ENCODE measurements around the gene INAVA. TPM values are rescaled to one million over a fixed set of nuclear protein-coding genes. Genes with fewer than 3 reads are reported as not detected.
A peak's percentile ranks its signal among the peaks of the same experiment; 100 is the strongest.

Gene INAVA
- total RNA-seq, 1 donor from 2014 or later = 23.7 TPM

- Mint-ChIP-seq H3K36me3 (peaks cover 2% of the 10 kb centered on the region), H3K4me3 (no peak overlapping the region), H3K4me1 (no peaks in the 10 kb centered on the region), H3K27ac (peak overlapping the region; percentile 11), H3K9me3 (peaks cover 40% of the 10 kb centered on the region), H3K27me3 (ENCODE audit: insufficient read depth, low read depth) (peaks cover 2% of the 10 kb centered on the region)
- no peak overlapping the region for H3K4me3 ChIP-seq
- H3F3A ChIP-seq (ENCODE audit: low read depth) = no peaks in the 10 kb centered on the region
- H3K27me3 ChIP-seq = no peaks in the 10 kb centered on the region
- H3K4me2 ChIP-seq = no peak overlapping the region
- DNase-seq (ENCODE audit: low spot score) = no peak
- no peak for TF ChIP-seq EZH2 (IDR thresholded peaks at IDR 0.05)
- no peak for TF ChIP-seq EZH2phosphoT487 (IDR thresholded peaks at IDR 0.05)
- TF ChIP-seq, protein P1, sequence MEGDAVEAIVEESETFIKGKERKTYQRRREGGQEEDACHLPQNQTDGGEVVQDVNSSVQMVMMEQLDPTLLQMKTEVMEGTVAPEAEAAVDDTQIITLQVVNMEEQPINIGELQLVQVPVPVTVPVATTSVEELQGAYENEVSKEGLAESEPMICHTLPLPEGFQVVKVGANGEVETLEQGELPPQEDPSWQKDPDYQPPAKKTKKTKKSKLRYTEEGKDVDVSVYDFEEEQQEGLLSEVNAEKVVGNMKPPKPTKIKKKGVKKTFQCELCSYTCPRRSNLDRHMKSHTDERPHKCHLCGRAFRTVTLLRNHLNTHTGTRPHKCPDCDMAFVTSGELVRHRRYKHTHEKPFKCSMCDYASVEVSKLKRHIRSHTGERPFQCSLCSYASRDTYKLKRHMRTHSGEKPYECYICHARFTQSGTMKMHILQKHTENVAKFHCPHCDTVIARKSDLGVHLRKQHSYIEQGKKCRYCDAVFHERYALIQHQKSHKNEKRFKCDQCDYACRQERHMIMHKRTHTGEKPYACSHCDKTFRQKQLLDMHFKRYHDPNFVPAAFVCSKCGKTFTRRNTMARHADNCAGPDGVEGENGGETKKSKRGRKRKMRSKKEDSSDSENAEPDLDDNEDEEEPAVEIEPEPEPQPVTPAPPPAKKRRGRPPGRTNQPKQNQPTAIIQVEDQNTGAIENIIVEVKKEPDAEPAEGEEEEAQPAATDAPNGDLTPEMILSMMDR (IDR thresholded peaks at IDR 0.05) = no peak
- H2AFZ ChIP-seq (replicated peaks) = peak overlapping the region; percentile 76
- no peak overlapping the region for H3K9ac ChIP-seq
- no peaks in the 10 kb centered on the region for H4K20me1 ChIP-seq (ENCODE audit: low read depth)
- no peak overlapping the region for H3K27ac ChIP-seq
- no peaks in the 10 kb centered on the region for H3K4me1 ChIP-seq
- peaks cover 6% of the 10 kb centered on the region for H3K9me3 ChIP-seq (ENCODE audit: low read depth)
- H3K79me2 ChIP-seq (ENCODE audit: low read depth) = no peaks in the 10 kb centered on the region
- peaks cover 3% of the 10 kb centered on the region for H3K36me3 ChIP-seq
Observed at GRCh38 chr1:200945111-200945510, 50.4 kb downstream of the INAVA start.

DNA sequence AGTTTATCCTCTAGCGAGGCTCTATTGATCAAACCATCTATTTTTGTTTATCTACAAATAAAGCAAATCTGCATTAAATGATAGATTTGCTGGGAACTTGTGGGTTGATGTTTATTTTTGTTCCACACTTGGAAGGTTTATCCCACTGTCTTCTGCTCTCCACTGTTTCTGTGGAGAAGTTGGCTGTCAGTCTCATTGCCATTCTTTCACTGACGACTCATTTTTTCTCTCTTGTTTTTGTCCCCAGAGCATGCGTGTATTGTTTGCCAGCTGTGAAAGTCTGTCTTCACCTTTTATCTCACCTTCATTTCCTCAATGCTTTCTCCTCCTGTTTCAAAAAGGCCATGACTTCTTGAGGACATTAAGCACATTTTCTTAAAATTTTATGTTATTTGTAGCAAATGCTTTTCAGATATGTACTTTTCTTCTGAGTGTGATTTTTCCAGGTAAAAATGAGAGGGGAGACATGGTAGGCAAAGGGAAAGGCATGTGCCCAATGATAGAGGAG lies 52.4 kb downstream of the INAVA start:
- no peaks in the 10 kb centered on the region for H3F3A ChIP-seq (ENCODE audit: low read depth)
- H3K27ac Mint-ChIP-seq = no peak overlapping the region
- H4K20me1 ChIP-seq (ENCODE audit: low read depth) = no peaks in the 10 kb centered on the region
- no peak overlapping the region for H2AFZ ChIP-seq (replicated peaks)
- H3K4me3 ChIP-seq = no peak overlapping the region
- H3K4me1 Mint-ChIP-seq = no peaks in the 10 kb centered on the region
- TF ChIP-seq EZH2 (IDR thresholded peaks at IDR 0.05) (no peak), EZH2phosphoT487 (IDR thresholded peaks at IDR 0.05) (no peak)
- TF ChIP-seq, protein P1 (IDR thresholded peaks at IDR 0.05) = no peak
- no peak for DNase-seq (ENCODE audit: low spot score)
- no peaks in the 10 kb centered on the region for H3K4me1 ChIP-seq
- H3K27me3 Mint-ChIP-seq (ENCODE audit: insufficient read depth, low read depth) = peaks cover 2% of the 10 kb centered on the region
- no peaks in the 10 kb centered on the region for H3K79me2 ChIP-seq (ENCODE audit: low read depth)
- no peak overlapping the region for H3K4me3 Mint-ChIP-seq
- no peak overlapping the region for H3K9ac ChIP-seq
- H3K9me3 ChIP-seq (ENCODE audit: low read depth) = peaks cover 6% of the 10 kb centered on the region
- H3K36me3 Mint-ChIP-seq = peaks cover 2% of the 10 kb centered on the region
- no peak overlapping the region for H3K27ac ChIP-seq
- H3K36me3 ChIP-seq = no peaks in the 10 kb centered on the region
- peaks cover 29% of the 10 kb centered on the region for H3K9me3 Mint-ChIP-seq
- no peak overlapping the region for H3K4me2 ChIP-seq
- H3K27me3 ChIP-seq = no peaks in the 10 kb centered on the region

GRCh38 chr1:200949626-200950025 lies 54.9 kb downstream of the INAVA start:
- Mint-ChIP-seq H3K27ac (no peak overlapping the region), H3K27me3 (ENCODE audit: insufficient read depth, low read depth) (peaks cover 2% of the 10 kb centered on the region), H3K36me3 (peaks cover 2% of the 10 kb centered on the region), H3K4me1 (no peaks in the 10 kb centered on the region), H3K4me3 (no peak overlapping the region), H3K9me3 (peaks cover 24% of the 10 kb centered on the region)
- no peak for DNase-seq (ENCODE audit: low spot score)
- Histone ChIP-seq H2AFZ (replicated peaks) (no peak overlapping the region), H3K9ac (no peak overlapping the region), H3K79me2 (ENCODE audit: low read depth) (no peaks in the 10 kb centered on the region), H3K27me3 (no peaks in the 10 kb centered on the region), H3F3A (ENCODE audit: low read depth) (no peaks in the 10 kb centered on the region), H3K4me3 (no peak overlapping the region), H3K4me2 (no peak overlapping the region), H4K20me1 (ENCODE audit: low read depth) (no peaks in the 10 kb centered on the region), H3K4me1 (no peaks in the 10 kb centered on the region), H3K36me3 (no peaks in the 10 kb centered on the region), H3K27ac (no peak overlapping the region), H3K9me3 (ENCODE audit: low read depth) (peaks cover 6% of the 10 kb centered on the region)
- TF ChIP-seq EZH2phosphoT487 (IDR thresholded peaks at IDR 0.05) (no peak), EZH2 (IDR thresholded peaks at IDR 0.05) (no peak)
- TF ChIP-seq, protein P1 (IDR thresholded peaks at IDR 0.05) = no peak

Data from neural progenitor cell (in vitro differentiated cells).